Endodermal cell (in vitro differentiated cells): ENCODE measurements around the gene C5orf24. TPM values are rescaled to one million over a fixed set of nuclear protein-coding genes. Genes with fewer than 3 reads are reported as not detected.

Source experiments
- DNase-seq: peaks from one replicate; pipeline ENCODE4 v3.0.0-alpha.2; 2017
- H3K27ac ChIP-seq: 2 replicates; pipeline ENCODE4 v1.5.1; 2013; ENCODE audit warnings: mild to moderate bottlenecking, low read depth, low read length, moderate library complexity
- H3K27me3 ChIP-seq: 2 replicates; pipeline ENCODE4 v1.6.1; 2013; ENCODE audit warnings: mild to moderate bottlenecking, low read length, moderate library complexity; ENCODE audit not compliant: insufficient read depth, control insufficient read depth, poor library complexity, severe bottlenecking
- H3K36me3 ChIP-seq: 2 replicates; pipeline ENCODE4 v1.7.0; 2013; ENCODE audit warnings: mild to moderate bottlenecking, low read length, moderate library complexity; ENCODE audit not compliant: control insufficient read depth, insufficient read depth
- H3K4me1 ChIP-seq: one replicate; pipeline ENCODE4 v1.7.0; 2013; ENCODE audit warnings: low read length; ENCODE audit not compliant: control insufficient read depth, insufficient read depth
- H3K4me3 ChIP-seq: 2 replicates; pipeline ENCODE4 v1.5.1; 2013; ENCODE audit warnings: mild to moderate bottlenecking, low read length, moderate library complexity
- H3K9ac ChIP-seq: 2 replicates; pipeline ENCODE4 v1.6.1; 2013; ENCODE audit warnings: mild to moderate bottlenecking, low read length, moderate library complexity; ENCODE audit not compliant: poor library complexity, severe bottlenecking; ENCODE audit errors: extremely low read depth
- H3K9me3 ChIP-seq: 2 replicates; pipeline ENCODE4 v1.6.1; 2013; ENCODE audit warnings: mild to moderate bottlenecking, low read length, moderate library complexity; ENCODE audit not compliant: control insufficient read depth
- H3K27ac Mint-ChIP-seq: 2 replicates; pipeline ENCODE4 v1.8.0; 2020; ENCODE audit warnings: mixed read lengths
- H3K27me3 Mint-ChIP-seq: 2 replicates; pipeline ENCODE4 v1.8.0; 2021; ENCODE audit warnings: mild to moderate bottlenecking, mixed read lengths; ENCODE audit not compliant: insufficient read depth
- H3K36me3 Mint-ChIP-seq: 2 replicates; pipeline ENCODE4 v1.8.0; 2020; ENCODE audit warnings: low read depth, mixed read lengths
- H3K4me1 Mint-ChIP-seq: 2 replicates; pipeline ENCODE4 v1.8.0; 2020; ENCODE audit warnings: mixed read lengths
- H3K4me3 Mint-ChIP-seq: 2 replicates; pipeline ENCODE4 v1.8.0; 2020; ENCODE audit warnings: mild to moderate bottlenecking, moderate library complexity, mixed read lengths
- H3K9me3 Mint-ChIP-seq: 2 replicates; pipeline ENCODE4 v1.8.0; 2020; ENCODE audit warnings: mild to moderate bottlenecking, mixed read lengths
- CTCF ChIP-seq: fragments of 200-600 bp; sonication (generic); conservative IDR thresholded peaks from 2 replicates; pipeline ENCODE4 v1.5.0; 2021; ENCODE audit warnings: antibody characterized with exemption, mild to moderate bottlenecking
- WGBS, 2 experiments: methylation state at CpG; one replicate each; pipeline versions ENCODE4 v1.1.5 to v1.1.7; 2013; ENCODE audit warnings: missing lambda C conversion rate in 2 of 2, mixed read lengths in 1 of 2; ENCODE audit not compliant: insufficient coverage in 1 of 2, insufficient read length in 1 of 2; 5-methylcytosine and 5-hydroxymethylcytosine counted together
- total RNA-seq, 2 donors: library from RNA; stranded (reverse); fragmentation: NEBNext Ultra II Directional in 1 of 2; extraction: Animal tissue kit (Norgen Biotek cat#: 25700) in 1 of 2; gene quantifications; 2 replicates in 1 of 2; 3 replicates in 1 of 2; pipeline ENCODE4 v1.2.1, GENCODE V29; 2021

Gene C5orf24
- total RNA-seq, 2 donors from 2014 or later, result 33.8 to 41.0 TPM

GRCh38 chr5:134824681-134825080 lies 21.1 kb upstream of the C5orf24 start:
- no peak overlapping the region for H3K27ac Mint-ChIP-seq
- Histone ChIP-seq H3K4me1 (no peaks in the 10 kb centered on the region), H3K4me3 (no peak overlapping the region), H3K9ac (no peak overlapping the region), H3K36me3 (peaks cover 86% of the 10 kb centered on the region), H3K27ac (no peak overlapping the region), H3K9me3 (no peaks in the 10 kb centered on the region), H3K27me3 (no peaks in the 10 kb centered on the region)
- H3K9me3 Mint-ChIP-seq, result no peaks in the 10 kb centered on the region
- H3K4me3 Mint-ChIP-seq, result no peak overlapping the region
- H3K27me3 Mint-ChIP-seq, result no peaks in the 10 kb centered on the region
- TF ChIP-seq CTCF, result no peak
- no peaks in the 10 kb centered on the region for H3K4me1 Mint-ChIP-seq
- peaks cover 57% of the 10 kb centered on the region for H3K36me3 Mint-ChIP-seq
- no peak for DNase-seq
- WGBS, 2 experiments, result 93% methylated on average over 1 of the region's 1 CpG; no CpG with 5 or more reads in 1 of the 2 experiments

GRCh38 chr5:134825212-134825611 lies 20.6 kb upstream of the C5orf24 start:
- no peaks in the 10 kb centered on the region for H3K9me3 Mint-ChIP-seq
- TF ChIP-seq CTCF, result no peak

GRCh38 chr5:134833340-134834032 lies 12.3 kb upstream of the C5orf24 start:
- DNase-seq, result no peak
- Mint-ChIP-seq H3K9me3 (no peaks in the 10 kb centered on the region), H3K36me3 (peaks cover 38% of the 10 kb centered on the region), H3K27me3 (no peaks in the 10 kb centered on the region), H3K27ac (no peak overlapping the region), H3K4me3 (no peak overlapping the region), H3K4me1 (no peaks in the 10 kb centered on the region)
- Histone ChIP-seq H3K9ac (no peak overlapping the region), H3K9me3 (no peaks in the 10 kb centered on the region), H3K27ac (no peak overlapping the region), H3K4me1 (no peaks in the 10 kb centered on the region), H3K36me3 (peaks cover 66% of the 10 kb centered on the region), H3K27me3 (no peaks in the 10 kb centered on the region), H3K4me3 (no peak overlapping the region)
- no peak for TF ChIP-seq CTCF
- WGBS, 2 experiments, result 89 to 95% methylated on average over 1 to 2 of the region's 3 CpGs

More at GRCh38 chr5:134825212-134825611, 20.6 kb upstream of the C5orf24 start:
- Histone ChIP-seq H3K27me3 (no peaks in the 10 kb centered on the region), H3K9ac (no peak overlapping the region), H3K4me1 (no peaks in the 10 kb centered on the region), H3K36me3 (peaks cover 82% of the 10 kb centered on the region), H3K9me3 (no peaks in the 10 kb centered on the region), H3K27ac (no peak overlapping the region), H3K4me3 (no peak overlapping the region)
- 92 to 100% methylated on average over 4 to 6 of the region's 7 CpGs for WGBS, 2 experiments
- no peak overlapping the region for H3K27ac Mint-ChIP-seq
- no peak for DNase-seq
- peaks cover 53% of the 10 kb centered on the region for H3K36me3 Mint-ChIP-seq
- H3K4me1 Mint-ChIP-seq, result no peaks in the 10 kb centered on the region
- no peak overlapping the region for H3K4me3 Mint-ChIP-seq
- H3K27me3 Mint-ChIP-seq, result no peaks in the 10 kb centered on the region
